GM19193 (cell line): ENCODE measurements around the gene BAZ1B.

ENCODE experiments used
- POLR2A ChIP-seq: IDR thresholded peaks from 4 replicates; pipeline ENCODE4 v1.6.1; 2011; ENCODE audit not compliant: insufficient read depth, insufficient read length; ENCODE audit errors: extremely low read depth

BAZ1B gene

DNA sequence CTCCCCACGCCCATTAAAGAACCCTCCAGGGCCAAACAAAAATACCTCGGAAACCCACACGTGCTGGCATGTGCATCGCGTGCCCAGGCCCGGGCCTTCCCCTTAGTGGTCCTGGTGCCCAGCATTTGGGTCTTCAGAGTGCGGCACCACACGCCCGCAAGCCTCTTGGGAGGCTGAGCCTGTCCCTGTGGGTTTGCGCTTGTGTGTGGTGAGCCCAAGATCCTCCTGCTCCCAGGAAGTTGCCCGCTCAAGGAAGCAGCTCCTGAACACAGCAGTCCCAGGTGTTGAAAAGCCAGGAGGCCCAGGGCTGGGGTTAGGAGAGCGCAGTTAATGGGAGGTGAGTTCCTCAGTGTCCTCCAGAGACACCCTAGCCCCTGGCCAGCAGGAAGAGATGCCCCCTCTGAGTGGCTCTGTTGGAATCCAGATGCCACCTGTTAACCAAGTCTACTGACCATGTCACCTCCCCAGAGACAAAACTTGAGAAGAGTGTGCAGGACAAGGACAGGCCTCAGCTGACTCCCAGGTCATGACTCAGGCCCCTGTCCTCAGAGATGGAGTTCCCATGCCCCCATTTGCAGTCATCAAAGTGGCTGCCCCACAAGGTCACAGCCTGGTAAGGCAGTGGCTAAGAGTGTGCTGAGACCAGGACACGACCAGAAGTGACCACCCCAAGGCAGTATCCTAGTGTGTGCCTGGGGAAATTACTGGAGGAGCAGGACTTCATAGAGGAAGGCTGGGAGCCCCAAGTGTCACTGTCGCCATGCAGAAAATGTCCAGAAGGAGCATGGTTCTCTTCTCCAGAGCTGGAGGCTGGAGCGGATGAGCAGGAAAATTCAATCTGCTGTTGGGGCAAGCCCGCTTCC lies 83.3 kb downstream of the BAZ1B start:
- TF ChIP-seq POLR2A = no peak

DNA sequence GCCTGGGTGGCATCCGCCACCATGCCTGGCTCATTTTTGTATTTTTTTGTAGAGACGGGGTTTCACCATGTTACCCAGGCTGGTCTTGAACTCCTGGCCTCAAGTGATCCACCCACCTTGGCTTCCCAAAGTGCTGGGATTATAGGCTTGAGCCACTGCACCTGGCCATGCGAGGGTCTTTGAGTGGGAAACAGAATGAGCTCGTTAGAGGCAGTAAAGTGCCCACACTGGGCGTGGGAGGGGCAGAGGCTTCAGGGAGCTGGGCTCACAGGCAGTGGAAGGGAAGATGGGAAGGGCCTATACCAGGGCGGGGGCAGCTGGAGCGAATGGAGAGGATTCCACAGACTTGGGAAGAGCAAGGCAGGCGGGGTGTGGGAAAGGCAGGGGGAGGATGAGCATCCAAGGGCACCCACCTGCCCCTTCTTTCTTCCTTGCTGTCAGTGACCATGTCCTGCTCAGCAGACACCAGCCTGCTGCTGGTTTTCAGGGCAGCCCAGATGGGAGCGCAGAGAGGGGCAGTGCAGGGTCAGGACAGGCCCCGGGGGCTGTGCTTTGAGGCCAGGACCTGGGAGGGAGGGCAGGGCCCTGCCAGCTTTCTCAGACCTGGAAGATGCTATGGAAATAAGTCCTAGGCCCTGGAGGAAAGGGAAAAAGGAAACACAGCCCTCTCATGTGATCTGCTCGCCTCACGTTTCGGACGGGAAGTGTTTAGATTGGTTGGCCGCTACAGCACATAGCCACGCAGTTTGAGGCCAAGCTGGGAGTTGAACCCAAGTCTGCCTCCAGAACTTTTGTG lies 84.3 kb downstream of the BAZ1B start:
- no peak for TF ChIP-seq POLR2A

DNA sequence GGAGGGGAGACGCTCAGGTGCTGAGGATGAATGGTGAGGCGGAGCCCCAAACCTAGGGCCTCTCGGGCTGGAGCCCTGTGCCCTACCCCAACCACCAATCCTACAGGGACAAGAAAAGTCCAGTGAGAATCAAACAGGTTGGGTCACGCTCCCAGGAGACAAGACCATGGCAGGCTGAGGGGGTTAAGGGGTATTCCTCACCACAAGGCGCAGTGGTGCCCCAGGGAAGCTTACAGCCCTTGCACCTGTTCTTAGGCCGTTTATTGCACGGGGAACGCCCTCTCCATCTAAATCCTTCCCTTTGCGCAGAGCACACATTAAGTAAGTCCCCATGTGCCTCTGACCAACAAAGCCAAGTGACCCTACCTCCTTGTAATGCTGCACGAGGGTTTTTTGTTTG lies 85.0 kb downstream of the BAZ1B start:
- no peak for TF ChIP-seq POLR2A

DNA sequence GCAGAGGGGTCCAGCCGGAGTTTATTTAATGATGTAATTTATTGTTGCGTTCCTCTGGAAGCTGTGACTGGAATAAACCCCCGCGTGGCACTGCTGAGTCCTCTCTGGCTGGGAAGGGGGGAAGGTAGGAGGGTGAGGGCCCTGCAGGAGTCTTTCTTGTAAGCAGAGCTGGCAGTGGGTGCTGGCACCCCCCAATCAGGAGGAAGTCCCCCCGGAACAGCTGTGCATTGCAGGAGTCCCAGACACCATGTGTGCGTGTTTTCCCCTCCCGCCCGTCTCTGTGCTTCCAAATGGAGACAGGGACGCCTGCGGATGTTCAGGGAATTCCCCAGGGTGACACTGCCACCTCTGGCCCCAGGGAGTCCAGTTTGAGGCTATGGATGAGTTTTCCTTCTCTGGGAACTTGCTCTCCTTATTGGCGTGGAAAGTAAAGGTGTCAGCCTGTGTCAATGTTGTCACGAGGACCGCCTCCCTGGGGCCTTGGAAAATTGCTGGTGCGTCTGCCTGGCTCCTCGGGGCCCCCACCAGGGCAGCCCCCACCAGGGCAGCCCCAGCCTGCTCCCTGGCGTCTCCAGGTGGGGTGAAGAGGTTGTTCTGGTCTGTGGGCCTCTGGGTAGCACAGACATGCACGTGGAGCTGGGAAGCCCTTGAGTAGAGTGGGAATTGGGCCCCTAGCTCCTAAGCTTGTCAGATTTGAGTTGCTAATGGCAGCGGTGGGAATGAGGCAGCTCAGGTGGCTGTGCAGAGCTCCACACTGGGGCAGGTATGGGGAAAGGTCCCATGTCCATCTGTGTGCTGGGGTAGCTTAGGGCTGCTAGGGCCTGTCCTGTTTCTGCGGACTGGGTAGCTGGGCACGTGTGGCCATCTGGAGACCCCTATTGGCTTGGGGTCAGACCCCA lies 85.8 kb downstream of the BAZ1B start:
- TF ChIP-seq POLR2A = no peak

DNA sequence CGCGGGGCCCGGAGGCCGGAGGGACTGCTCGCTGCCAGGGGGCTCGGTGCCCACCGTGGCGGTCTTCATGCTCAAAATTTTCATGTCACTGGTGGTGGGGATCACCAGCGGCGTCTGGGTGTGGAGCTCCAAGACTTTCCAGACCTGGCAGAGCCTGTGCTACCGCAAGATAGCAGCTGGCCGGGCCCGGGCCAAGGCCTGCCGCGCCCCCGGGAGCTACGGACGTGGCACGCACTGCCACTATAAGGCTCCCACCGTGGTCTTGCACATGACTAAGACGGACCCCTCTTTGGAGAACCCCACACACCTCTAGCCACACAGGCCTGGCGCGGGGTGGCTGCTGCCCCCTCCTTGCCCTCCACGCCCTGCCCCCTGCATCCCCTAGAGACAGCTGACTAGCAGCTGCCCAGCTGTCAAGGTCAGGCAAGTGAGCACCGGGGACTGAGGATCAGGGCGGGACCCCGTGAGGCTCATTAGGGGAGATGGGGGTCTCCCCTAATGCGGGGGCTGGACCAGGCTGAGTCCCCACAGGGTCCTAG lies 86.6 kb downstream of the BAZ1B start:
- no peak for TF ChIP-seq POLR2A

DNA sequence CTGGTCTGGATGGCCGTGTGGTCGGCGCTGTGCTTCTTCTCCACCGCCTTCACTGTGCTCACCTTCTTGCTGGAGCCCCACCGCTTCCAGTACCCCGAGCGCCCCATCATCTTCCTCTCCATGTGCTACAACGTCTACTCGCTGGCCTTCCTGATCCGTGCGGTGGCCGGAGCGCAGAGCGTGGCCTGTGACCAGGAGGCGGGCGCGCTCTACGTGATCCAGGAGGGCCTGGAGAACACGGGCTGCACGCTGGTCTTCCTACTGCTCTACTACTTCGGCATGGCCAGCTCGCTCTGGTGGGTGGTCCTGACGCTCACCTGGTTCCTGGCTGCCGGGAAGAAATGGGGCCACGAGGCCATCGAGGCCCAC lies 87.4 kb downstream of the BAZ1B start:
- TF ChIP-seq POLR2A = no peak

DNA sequence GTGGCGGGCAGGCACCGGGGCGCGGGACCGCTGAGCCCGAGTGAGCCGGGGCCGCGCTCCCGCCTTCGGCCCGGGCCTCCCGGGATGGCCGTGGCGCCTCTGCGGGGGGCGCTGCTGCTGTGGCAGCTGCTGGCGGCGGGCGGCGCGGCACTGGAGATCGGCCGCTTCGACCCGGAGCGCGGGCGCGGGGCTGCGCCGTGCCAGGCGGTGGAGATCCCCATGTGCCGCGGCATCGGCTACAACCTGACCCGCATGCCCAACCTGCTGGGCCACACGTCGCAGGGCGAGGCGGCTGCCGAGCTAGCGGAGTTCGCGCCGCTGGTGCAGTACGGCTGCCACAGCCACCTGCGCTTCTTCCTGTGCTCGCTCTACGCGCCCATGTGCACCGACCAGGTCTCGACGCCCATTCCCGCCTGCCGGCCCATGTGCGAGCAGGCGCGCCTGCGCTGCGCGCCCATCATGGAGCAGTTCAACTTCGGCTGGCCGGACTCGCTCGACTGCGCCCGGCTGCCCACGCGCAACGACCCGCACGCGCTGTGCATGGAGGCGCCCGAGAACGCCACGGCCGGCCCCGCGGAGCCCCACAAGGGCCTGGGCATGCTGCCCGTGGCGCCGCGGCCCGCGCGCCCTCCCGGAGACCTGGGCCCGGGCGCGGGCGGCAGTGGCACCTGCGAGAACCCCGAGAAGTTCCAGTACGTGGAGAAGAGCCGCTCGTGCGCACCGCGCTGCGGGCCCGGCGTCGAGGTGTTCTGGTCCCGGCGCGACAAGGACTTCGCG lies 88.0 kb downstream of the BAZ1B start:
- TF ChIP-seq POLR2A = no peak

DNA sequence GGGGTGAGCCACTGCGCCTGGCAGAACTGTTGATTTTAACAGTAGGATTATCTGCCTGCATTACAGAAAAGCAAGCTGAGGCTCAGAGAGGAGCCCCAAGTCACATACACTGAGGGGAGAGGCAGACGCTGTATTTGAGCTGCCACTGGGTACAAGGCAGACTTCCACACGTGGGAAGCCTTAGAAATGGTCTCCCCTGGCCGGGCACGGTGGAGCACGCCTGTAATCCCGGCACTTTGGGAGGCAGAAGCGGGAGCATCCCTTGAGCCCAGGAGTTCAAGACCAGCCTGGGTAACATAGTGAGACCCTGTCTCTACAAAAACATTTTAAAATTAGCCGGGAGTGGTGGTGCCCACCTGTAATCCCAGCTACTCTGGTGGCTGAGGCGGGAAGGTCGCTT lies 89.4 kb downstream of the BAZ1B start:
- TF ChIP-seq POLR2A = no peak

DNA sequence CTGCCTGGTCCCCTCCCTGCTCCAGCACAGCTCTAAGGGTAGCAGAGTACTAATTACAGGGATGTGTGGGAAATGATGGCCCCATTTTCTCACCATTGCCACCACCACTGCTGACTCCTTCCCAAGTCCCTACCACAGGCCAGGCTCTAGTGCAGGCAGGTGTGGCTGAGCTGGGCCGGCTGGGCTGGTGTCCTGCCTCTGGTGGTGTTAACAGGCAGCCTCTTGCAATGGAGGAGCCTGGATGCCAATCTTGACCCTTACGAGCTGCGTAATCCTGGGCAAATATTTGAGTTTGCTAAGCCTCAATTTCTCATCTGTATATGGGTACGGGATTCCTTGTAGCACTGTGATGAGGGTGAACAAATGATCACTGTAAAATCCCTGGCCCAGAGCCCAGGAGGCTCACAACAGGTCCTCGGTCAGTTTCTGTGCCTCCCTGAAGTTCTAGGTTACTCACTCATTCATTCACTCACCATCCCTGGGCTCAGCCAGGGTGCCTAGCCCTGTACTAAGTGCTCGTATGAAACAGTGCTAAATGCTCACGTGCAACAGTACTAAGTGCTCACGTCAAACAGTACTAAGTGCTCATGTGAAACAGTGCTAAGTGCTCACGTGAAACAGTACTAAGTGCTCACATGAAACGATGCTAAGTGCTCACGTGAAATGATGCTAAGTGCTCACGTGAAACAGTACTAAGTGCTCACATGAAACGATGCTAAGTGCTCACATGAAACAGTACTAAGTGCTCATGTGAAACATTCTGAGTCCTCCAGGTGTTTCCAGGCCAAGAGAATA lies 90.9 kb downstream of the BAZ1B start:
- TF ChIP-seq POLR2A = no peak

DNA sequence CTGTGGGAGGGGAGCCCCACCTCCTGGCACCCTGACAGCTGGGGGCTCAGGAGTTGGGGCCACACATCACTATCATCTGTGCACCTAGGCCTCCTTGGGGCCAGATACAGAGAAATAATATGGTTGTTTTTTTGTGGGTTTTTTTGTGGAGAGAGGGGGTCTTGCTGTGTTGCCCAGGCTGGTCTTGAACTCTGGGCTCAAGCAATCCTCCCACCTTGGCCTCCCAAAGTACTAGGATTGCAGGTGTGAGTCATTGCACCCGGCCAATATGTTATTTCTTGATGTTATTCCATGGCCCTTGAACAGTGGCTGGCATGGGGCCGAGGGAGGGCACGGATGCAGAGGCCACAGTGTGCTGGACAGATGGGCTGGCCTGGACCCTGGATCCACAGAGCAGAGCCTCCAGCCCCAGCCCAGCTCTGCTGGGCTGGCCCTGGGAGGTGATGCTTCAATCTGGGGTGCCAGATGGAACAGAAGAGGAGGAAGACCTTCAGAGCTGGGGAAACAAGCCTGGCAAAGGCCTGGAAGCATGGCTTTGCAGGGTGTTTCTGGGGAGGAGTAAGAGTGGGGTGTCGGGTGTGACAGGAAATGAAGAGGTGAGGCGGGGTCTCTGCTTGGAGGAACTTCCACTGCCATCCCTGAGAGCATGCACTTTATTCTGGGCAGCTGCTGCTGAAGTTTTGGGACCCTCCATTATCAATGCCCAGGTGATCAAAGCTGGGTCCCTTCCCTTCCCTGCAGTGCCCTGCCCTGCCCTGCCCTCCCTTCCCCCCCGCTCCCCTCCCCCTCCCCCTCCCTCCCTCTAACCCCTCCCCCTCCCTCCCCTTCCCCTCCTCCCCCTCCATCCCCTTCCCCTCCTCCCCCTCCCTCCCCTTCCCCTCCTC lies 92.2 kb downstream of the BAZ1B start:
- no peak for TF ChIP-seq POLR2A

DNA sequence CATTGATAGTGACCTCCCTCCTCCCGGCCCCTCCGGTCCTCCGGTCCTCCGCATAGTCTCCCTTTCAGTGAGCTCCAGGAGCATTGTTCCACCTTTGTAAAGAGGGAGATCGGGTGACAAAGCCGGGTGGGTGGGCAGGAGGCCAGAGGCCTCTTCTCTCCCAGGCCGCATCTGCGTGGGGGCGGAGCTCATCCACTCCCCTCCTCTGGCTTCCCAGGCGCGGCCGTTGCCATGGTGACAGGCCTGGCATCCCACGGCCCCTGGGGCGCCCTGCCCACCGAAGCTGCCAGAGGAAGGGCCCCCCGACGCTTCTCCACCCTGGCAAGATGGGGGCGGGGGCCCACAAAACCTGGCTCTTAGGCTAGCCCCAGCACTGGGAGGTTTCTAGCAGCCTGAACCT lies 92.9 kb downstream of the BAZ1B start:
- TF ChIP-seq POLR2A = no peak

DNA sequence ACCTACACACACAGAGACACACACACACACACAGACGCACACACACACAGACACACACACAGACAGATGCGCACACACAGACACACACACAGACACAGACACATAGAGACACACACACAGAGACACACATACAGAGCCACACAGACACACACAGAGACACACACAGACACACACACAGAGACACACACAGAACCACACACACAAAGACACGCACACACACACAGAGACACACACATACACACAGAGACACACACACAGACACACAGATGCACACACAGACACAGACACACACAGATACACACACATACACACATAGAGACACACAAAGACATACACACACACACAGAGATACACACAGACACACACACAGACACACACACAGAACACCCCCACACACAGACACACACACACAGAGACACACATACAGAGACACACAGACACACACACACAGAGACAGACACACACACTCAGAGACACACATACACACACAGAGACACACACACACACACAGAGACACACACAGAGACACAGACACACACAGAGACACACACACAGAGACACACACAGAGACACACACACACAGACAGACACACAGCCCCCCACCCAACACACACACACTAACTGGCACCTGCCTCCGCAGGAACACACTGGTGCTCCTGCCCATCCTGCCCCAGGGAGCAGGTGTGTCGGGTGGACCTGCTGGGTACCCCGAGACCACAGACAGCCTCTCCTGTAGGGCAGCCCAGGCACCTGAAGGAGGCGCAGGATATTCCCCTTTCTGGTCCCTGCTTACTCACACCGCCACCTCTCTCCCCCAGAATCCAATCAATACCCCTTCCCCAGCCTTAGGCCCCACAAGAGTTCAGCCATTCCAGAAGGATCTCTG lies 93.9 kb downstream of the BAZ1B start:
- no peak for TF ChIP-seq POLR2A

DNA sequence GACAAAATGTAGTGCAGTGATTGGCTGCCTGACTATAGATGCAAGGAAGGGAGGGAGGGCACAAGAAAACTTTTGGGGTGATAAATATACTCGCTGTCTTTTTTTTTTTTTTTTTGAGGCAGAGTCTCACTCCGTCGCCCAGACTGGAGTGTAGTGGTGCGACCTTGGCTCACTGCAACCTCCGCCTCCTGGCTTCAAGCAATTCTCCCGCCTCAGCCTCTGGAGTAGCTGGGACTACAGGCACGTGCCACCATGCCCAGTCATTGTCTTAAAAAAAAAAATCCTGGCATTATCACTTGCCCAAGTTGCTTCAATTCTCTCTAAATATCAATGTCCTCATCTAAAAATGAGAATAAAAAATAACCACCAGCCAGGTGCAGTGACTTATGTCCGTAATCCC lies 96.1 kb downstream of the BAZ1B start:
- TF ChIP-seq POLR2A = no peak
